ENCODE measurements around the gene FGF19. TPM values are rescaled to one million over a fixed set of nuclear protein-coding genes. Genes with fewer than 3 reads are reported as not detected.

The FGF19 gene
- total and polyA plus RNA-seq, 2 donors (not counting 1 experiment from before 2014, with no cell fraction given) = not detected

GRCh38 chr11:69748637-69749036 is 44.8 kb upstream of the FGF19 start:
- H3K4me1 ChIP-seq (ENCODE audit: control insufficient read depth in 2 of 2, insufficient read depth in 2 of 2, low read length in 2 of 2) = no peaks in the 10 kb centered on the region
- no peaks in the 10 kb centered on the region for H3K79me2 ChIP-seq (ENCODE audit: control insufficient read depth, insufficient read depth, low read length)
- H3K27ac ChIP-seq (ENCODE audit: low read length in 2 of 2) = no peak overlapping the region
- no peaks in the 10 kb centered on the region for H3K27me3 ChIP-seq (replicated peaks in 1 of 4; ENCODE audit: control extremely low read depth in 1 of 4, control insufficient read depth in 3 of 4, insufficient read depth in 4 of 4, low read length in 3 of 4)
- Mint-ChIP-seq H3K4me3 (no peak overlapping the region), H3K4me1 (no peaks in the 10 kb centered on the region), H3K27ac (no peak overlapping the region), H3K9me3 (ENCODE audit: insufficient read depth) (no peaks in the 10 kb centered on the region), H3K27me3 (peaks cover 15% of the 10 kb centered on the region)
- no peak overlapping the region for H2AFZ ChIP-seq (ENCODE audit: insufficient read depth, low read depth, low read length, poor library complexity, severe bottlenecking)
- no peaks in the 10 kb centered on the region for H3K36me3 ChIP-seq (replicated peaks in 1 of 2; ENCODE audit: control extremely low read depth in 1 of 2, control insufficient read depth in 1 of 2, extremely low read depth in 1 of 2, insufficient read depth in 2 of 2, low read length in 1 of 2)
- no peaks in the 10 kb centered on the region for H3K9me3 ChIP-seq (ENCODE audit: control extremely low read depth in 1 of 3, control insufficient read depth in 2 of 3, insufficient read depth in 1 of 3, low read length in 2 of 3)
- ATAC-seq (ENCODE audit: low read depth) (no peak), DNase-seq (no peak)
- WGBS (ENCODE audit: insufficient coverage) = 87% methylated on average over 11 of the region's 11 CpGs
- intact Hi-C loops (cut with micrococcal nuclease) = no loop called here
- no peak for TF ChIP-seq EZH2 (IDR thresholded peaks at IDR 0.05; ENCODE audit: borderline replicate concordance, insufficient read depth, low read depth, low read length, poor library complexity, severe bottlenecking)
- no peak overlapping the region for H3K9ac ChIP-seq (ENCODE audit: low read length)
- POLR2A ChIA-PET = no interaction called here
- no peaks in the 10 kb centered on the region for H4K20me1 ChIP-seq (ENCODE audit: control insufficient read depth, insufficient read depth, low read length, poor library complexity, severe bottlenecking)
- H3K4me3 ChIP-seq (ENCODE audit: control extremely low read depth in 1 of 5, extremely low read depth in 1 of 5, insufficient read depth in 1 of 5, low read depth in 2 of 5, low read length in 4 of 5) = no peak overlapping the region
- CTCF ChIA-PET = no interaction called here
- no peak overlapping the region for H3K4me2 ChIP-seq (replicated peaks; ENCODE audit: low read depth, low read length, poor library complexity, severe bottlenecking)

GRCh38 chr11:69746752-69747742 is 43.2 kb upstream of the FGF19 start:
- Mint-ChIP-seq H3K9me3 (ENCODE audit: insufficient read depth) (no peaks in the 10 kb centered on the region), H3K4me1 (no peaks in the 10 kb centered on the region), H3K4me3 (no peak overlapping the region), H3K27ac (no peak overlapping the region), H3K27me3 (peaks cover 15% of the 10 kb centered on the region)
- Histone ChIP-seq H3K36me3 (replicated peaks in 1 of 2; ENCODE audit: control extremely low read depth in 1 of 2, control insufficient read depth in 1 of 2, extremely low read depth in 1 of 2, insufficient read depth in 2 of 2, low read length in 1 of 2) (no peaks in the 10 kb centered on the region), H3K9ac (ENCODE audit: low read length) (no peak overlapping the region), H3K9me3 (ENCODE audit: control extremely low read depth in 1 of 3, control insufficient read depth in 2 of 3, insufficient read depth in 1 of 3, low read length in 2 of 3) (no peaks in the 10 kb centered on the region), H3K27me3 (replicated peaks in 1 of 4; ENCODE audit: control extremely low read depth in 1 of 4, control insufficient read depth in 3 of 4, insufficient read depth in 4 of 4, low read length in 3 of 4) (no peaks in the 10 kb centered on the region), H3K4me1 (ENCODE audit: control insufficient read depth in 2 of 2, insufficient read depth in 2 of 2, low read length in 2 of 2) (no peaks in the 10 kb centered on the region), H3K4me3 (ENCODE audit: control extremely low read depth in 1 of 5, extremely low read depth in 1 of 5, insufficient read depth in 1 of 5, low read depth in 2 of 5, low read length in 4 of 5) (no peak overlapping the region), H3K79me2 (ENCODE audit: control insufficient read depth, insufficient read depth, low read length) (no peaks in the 10 kb centered on the region), H4K20me1 (ENCODE audit: control insufficient read depth, insufficient read depth, low read length, poor library complexity, severe bottlenecking) (no peaks in the 10 kb centered on the region), H3K4me2 (replicated peaks; ENCODE audit: low read depth, low read length, poor library complexity, severe bottlenecking) (no peak overlapping the region), H3K27ac (ENCODE audit: low read length in 2 of 2) (no peak overlapping the region), H2AFZ (ENCODE audit: insufficient read depth, low read depth, low read length, poor library complexity, severe bottlenecking) (no peak overlapping the region)
- DNase-seq = no peak
- whole genome bisulfite sequencing (ENCODE audit: insufficient coverage) = 84% methylated on average over 26 of the region's 29 CpGs
- no peak for TF ChIP-seq EZH2 (IDR thresholded peaks at IDR 0.05; ENCODE audit: borderline replicate concordance, insufficient read depth, low read depth, low read length, poor library complexity, severe bottlenecking)
- intact Hi-C loops (cut with micrococcal nuclease) = no loop called here
- ChIA-PET CTCF (no interaction called here), POLR2A (no interaction called here)
- ATAC-seq (ENCODE audit: low read depth) = no peak
